ENCODE data around the gene MTCL1.

MTCL1 gene

DNA sequence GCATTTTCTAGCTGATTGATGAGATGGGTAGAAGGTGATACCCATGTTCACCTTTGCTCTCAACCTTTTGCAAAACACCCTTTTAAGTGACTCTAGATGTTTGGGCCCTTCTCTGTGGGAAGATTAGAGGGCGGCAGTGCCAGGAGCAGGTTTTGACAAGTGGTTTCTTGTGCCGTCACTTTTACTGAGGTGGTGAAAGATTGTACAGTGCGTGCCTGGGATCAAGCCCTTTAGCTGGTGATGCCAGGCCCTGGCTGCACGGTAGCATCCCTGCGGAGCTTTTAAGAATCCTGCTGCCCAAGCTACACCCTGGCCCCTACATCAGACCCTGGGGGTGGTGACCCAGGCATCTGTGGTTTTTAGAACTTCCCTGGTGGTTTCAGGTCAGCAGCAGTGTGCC, 29.1 kb downstream of the MTCL1 start:
- no peak for ATAC-seq

GRCh38 chr18:8735274-8735673, 29.9 kb downstream of the MTCL1 start:
- H3K27ac Mint-ChIP-seq: no peak overlapping the region
- H3K9me3 Mint-ChIP-seq: no peaks in the 10 kb centered on the region
- H3K4me3 Mint-ChIP-seq: no peak overlapping the region
- H3K4me1 Mint-ChIP-seq: no peaks in the 10 kb centered on the region
- DNase-seq: no peak
- no peaks in the 10 kb centered on the region for H3K36me3 Mint-ChIP-seq (ENCODE audit: low read depth)
- no peak for ATAC-seq
- H3K27me3 Mint-ChIP-seq: peaks cover 7% of the 10 kb centered on the region

More for the DNA sequence above, 29.1 kb downstream of the MTCL1 start:
- H3K36me3 Mint-ChIP-seq (ENCODE audit: low read depth): no peaks in the 10 kb centered on the region
- no peaks in the 10 kb centered on the region for H3K4me1 Mint-ChIP-seq
- no peak overlapping the region for H3K27ac Mint-ChIP-seq
- no peak overlapping the region for H3K4me3 Mint-ChIP-seq
- DNase-seq: no peak
- peaks cover 7% of the 10 kb centered on the region for H3K27me3 Mint-ChIP-seq
- no peaks in the 10 kb centered on the region for H3K9me3 Mint-ChIP-seq

DNA sequence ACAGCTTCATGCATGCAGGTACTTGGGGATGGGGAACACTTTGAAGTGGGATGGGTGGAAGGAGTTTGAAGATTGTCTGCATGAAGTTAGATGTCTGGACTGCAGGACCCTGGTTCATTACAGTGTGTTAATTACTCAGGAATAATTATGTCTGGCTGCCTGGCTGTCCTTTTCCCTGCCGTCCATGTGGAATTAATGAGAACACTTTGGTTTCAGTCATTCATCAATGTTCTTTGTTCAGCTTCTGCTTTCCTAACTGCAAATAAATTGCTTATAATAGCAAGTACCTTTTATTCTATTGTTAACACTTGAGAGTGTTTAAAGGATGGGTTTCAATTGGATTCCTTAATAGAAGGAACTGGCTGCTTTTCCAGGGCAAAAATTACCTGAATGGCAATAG, 35.8 kb downstream of the MTCL1 start:
- no peak for DNase-seq
- Mint-ChIP-seq H3K27ac (no peak overlapping the region), H3K4me1 (peaks cover 32% of the 10 kb centered on the region), H3K36me3 (ENCODE audit: low read depth) (peaks cover 6% of the 10 kb centered on the region), H3K27me3 (peaks cover 2% of the 10 kb centered on the region), H3K4me3 (no peak overlapping the region), H3K9me3 (peaks cover 22% of the 10 kb centered on the region)
- no peak for ATAC-seq

DNA sequence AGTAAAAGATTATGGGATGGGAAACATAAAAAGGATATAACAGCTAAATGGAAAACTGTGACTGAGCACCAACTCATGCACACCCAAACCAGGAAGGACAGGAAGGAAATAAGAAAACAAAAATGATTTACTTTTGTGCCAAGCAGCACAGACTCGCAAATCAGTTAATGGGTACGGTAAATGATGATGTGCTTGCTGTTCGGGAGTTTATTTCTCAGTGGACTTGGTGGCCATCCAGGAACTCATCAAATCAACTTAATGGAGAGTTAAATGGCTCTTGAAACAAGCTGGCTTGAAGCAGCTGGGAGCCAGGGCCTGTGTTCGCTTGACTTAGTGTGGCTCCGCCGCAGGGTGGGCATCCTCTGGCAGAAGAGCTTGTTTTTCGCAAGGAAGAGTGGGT, 36.2 kb downstream of the MTCL1 start:
- H3K27ac Mint-ChIP-seq: no peak overlapping the region
- no peak for DNase-seq
- H3K36me3 Mint-ChIP-seq (ENCODE audit: low read depth): peaks cover 6% of the 10 kb centered on the region
- peaks cover 32% of the 10 kb centered on the region for H3K4me1 Mint-ChIP-seq
- no peak overlapping the region for H3K4me3 Mint-ChIP-seq
- H3K9me3 Mint-ChIP-seq: peaks cover 22% of the 10 kb centered on the region
- H3K27me3 Mint-ChIP-seq: no peaks in the 10 kb centered on the region
- no peak for ATAC-seq

GRCh38 chr18:8742387-8743361, 37.3 kb downstream of the MTCL1 start:
- Mint-ChIP-seq H3K9me3 (peaks cover 22% of the 10 kb centered on the region), H3K27me3 (no peaks in the 10 kb centered on the region), H3K36me3 (ENCODE audit: low read depth) (peaks cover 6% of the 10 kb centered on the region), H3K27ac (no peak overlapping the region), H3K4me1 (peaks cover 32% of the 10 kb centered on the region), H3K4me3 (no peak overlapping the region)
- DNase-seq (no peak), ATAC-seq (no peak)

- Mint-ChIP-seq H3K4me3 (no peak overlapping the region), H3K36me3 (ENCODE audit: low read depth) (peaks cover 6% of the 10 kb centered on the region), H3K27ac (no peak overlapping the region), H3K9me3 (peaks cover 22% of the 10 kb centered on the region), H3K27me3 (no peaks in the 10 kb centered on the region), H3K4me1 (peaks cover 32% of the 10 kb centered on the region)
- ATAC-seq (no peak), DNase-seq (no peak)
Observed at GRCh38 chr18:8744038-8744437, 38.7 kb downstream of the MTCL1 start.

DNA sequence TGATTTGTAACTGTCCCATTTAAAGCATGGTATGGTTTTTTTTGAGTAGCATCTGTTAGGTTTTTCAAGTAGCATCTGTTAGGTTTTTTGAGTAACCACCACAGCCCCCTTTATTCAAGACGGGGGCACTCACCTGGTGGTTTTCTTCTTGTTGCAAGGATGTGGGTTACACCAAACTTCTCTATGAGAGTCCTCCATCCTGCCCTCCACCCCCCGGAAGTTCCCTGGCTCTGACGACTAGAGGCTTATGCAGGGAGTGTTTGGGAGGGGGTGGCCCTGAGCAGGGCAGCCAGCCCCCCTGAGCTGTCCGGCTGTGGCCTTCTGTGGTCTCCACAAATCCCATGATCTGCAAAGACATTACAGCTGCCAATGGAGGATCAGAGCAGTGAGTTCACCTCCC, 39.3 kb downstream of the MTCL1 start:
- peaks cover 6% of the 10 kb centered on the region for H3K36me3 Mint-ChIP-seq (ENCODE audit: low read depth)
- H3K9me3 Mint-ChIP-seq: peaks cover 22% of the 10 kb centered on the region
- ATAC-seq (no peak), DNase-seq (peak; percentile 7)
- no peaks in the 10 kb centered on the region for H3K27me3 Mint-ChIP-seq
- peaks cover 32% of the 10 kb centered on the region for H3K4me1 Mint-ChIP-seq
- no peak overlapping the region for H3K4me3 Mint-ChIP-seq
- H3K27ac Mint-ChIP-seq: no peak overlapping the region

DNA sequence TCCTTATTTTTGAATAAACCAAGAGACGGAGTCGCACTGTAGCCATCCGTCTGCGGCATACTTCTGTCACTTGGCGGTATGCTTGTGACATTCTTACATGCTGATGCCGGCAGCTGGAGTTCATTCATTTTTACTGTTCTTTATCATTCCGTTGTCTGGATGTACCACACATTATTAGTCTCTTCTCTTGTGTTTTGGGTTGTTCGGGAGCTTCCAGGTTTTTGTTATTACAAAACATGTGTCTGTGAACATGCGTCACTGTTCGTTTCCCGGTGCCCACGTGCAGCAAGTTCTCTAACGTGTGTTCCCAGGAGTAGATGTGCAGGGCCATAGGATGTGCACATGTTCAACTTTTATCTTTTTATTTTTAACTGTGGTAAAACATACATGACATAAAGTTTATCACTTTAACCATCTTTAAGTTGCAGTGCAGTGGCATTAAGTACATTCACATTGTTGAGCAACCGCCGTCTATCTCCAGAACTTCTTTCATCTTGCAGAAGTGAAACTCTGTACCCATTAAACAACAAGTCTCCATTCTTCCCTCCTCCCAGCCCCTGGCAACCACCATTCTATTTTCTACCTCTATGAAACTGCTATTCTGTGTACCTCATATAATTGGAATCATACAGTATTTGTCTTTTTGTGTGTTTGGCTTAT, 40.1 kb downstream of the MTCL1 start:
- Mint-ChIP-seq H3K9me3 (peaks cover 22% of the 10 kb centered on the region), H3K27me3 (no peaks in the 10 kb centered on the region), H3K4me3 (no peak overlapping the region), H3K36me3 (ENCODE audit: low read depth) (peaks cover 6% of the 10 kb centered on the region), H3K27ac (peak overlapping the region; percentile 15), H3K4me1 (peaks cover 32% of the 10 kb centered on the region)
- ATAC-seq (no peak), DNase-seq (no peak)

- DNase-seq (no peak), ATAC-seq (no peak)
- no peaks in the 10 kb centered on the region for H3K27me3 Mint-ChIP-seq
- no peak overlapping the region for H3K4me3 Mint-ChIP-seq
- H3K9me3 Mint-ChIP-seq: peaks cover 8% of the 10 kb centered on the region
- no peak overlapping the region for H3K27ac Mint-ChIP-seq
- no peaks in the 10 kb centered on the region for H3K36me3 Mint-ChIP-seq (ENCODE audit: low read depth)
- peaks cover 31% of the 10 kb centered on the region for H3K4me1 Mint-ChIP-seq
Observed at GRCh38 chr18:8747440-8747937, 42.1 kb downstream of the MTCL1 start.

GRCh38 chr18:8749492-8749891, 44.1 kb downstream of the MTCL1 start:
- ATAC-seq: no peak
- Mint-ChIP-seq H3K36me3 (ENCODE audit: low read depth) (no peaks in the 10 kb centered on the region), H3K27me3 (no peaks in the 10 kb centered on the region), H3K27ac (no peak overlapping the region), H3K4me1 (peaks cover 17% of the 10 kb centered on the region), H3K9me3 (no peaks in the 10 kb centered on the region), H3K4me3 (no peak overlapping the region)
- DNase-seq: no peak

DNA sequence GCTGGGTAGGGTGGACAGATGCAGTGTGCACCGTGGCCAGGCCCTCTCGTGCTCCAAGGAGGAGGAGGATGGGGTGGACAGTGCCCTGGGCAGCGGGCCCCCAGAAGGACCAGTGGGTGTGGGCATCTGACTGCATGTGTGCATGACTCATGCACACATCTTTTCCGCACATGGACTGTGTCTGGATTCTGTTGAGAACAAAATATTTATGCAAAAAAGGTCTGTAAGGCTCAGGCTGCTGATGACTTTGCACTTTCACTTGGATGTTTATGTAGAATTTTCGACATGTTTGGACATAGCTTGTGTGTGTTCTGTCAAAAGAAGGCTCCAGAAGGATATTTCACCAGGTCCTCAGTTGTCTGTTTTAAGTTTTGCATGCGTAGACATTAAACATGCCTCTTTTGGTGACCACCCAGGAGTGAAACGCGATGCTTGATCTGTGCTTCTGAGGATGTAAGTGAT, 45.6 kb downstream of the MTCL1 start:
- Mint-ChIP-seq H3K9me3 (no peaks in the 10 kb centered on the region), H3K27me3 (peaks cover 2% of the 10 kb centered on the region)
- no peak for ATAC-seq

GRCh38 chr18:8751692-8752091, 46.3 kb downstream of the MTCL1 start:
- no peak for ATAC-seq

More for the DNA sequence above, 45.6 kb downstream of the MTCL1 start:
- no peak for DNase-seq
- peaks cover 17% of the 10 kb centered on the region for H3K4me1 Mint-ChIP-seq
- H3K4me3 Mint-ChIP-seq: no peak overlapping the region
- H3K36me3 Mint-ChIP-seq (ENCODE audit: low read depth): no peaks in the 10 kb centered on the region
- no peak overlapping the region for H3K27ac Mint-ChIP-seq

DNA sequence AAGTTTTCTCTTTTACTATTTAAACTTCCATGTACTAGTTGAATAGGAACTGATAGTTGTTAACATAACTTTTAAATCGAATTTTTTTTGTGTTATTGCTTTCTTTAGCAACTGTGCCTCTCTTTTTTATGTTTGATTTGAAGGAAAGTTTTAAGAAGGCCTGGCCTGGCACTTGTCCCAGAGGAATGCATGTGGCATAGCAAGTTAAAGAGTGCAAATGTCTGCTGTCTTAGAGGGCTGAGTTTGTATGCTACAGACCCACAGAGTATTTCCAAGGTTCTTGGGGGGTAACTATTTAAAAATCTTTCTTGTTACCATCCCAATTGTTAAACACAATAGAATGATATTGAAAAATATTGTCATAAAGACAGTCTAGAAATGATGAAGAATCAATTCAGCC, 47.0 kb downstream of the MTCL1 start:
- Mint-ChIP-seq H3K27ac (no peak overlapping the region), H3K27me3 (peaks cover 2% of the 10 kb centered on the region), H3K4me3 (no peak overlapping the region), H3K4me1 (peaks cover 20% of the 10 kb centered on the region), H3K36me3 (ENCODE audit: low read depth) (no peaks in the 10 kb centered on the region), H3K9me3 (no peaks in the 10 kb centered on the region)
- DNase-seq: no peak
- no peak for ATAC-seq

More at GRCh38 chr18:8751692-8752091, 46.3 kb downstream of the MTCL1 start:
- H3K9me3 Mint-ChIP-seq: no peaks in the 10 kb centered on the region
- H3K4me1 Mint-ChIP-seq: peaks cover 17% of the 10 kb centered on the region
- no peak overlapping the region for H3K4me3 Mint-ChIP-seq
- H3K27me3 Mint-ChIP-seq: peaks cover 2% of the 10 kb centered on the region
- DNase-seq: no peak
- H3K36me3 Mint-ChIP-seq (ENCODE audit: low read depth): no peaks in the 10 kb centered on the region
- no peak overlapping the region for H3K27ac Mint-ChIP-seq

GRCh38 chr18:8754995-8755960, 49.9 kb downstream of the MTCL1 start:
- DNase-seq (peak; percentile 10), ATAC-seq (peak; percentile 82)
- H3K36me3 Mint-ChIP-seq (ENCODE audit: low read depth): no peaks in the 10 kb centered on the region
- H3K9me3 Mint-ChIP-seq: no peaks in the 10 kb centered on the region
- H3K27me3 Mint-ChIP-seq: peaks cover 2% of the 10 kb centered on the region
- peak overlapping the region; percentile 4 for H3K4me3 Mint-ChIP-seq
- peaks cover 24% of the 10 kb centered on the region for H3K4me1 Mint-ChIP-seq
- no peak overlapping the region for H3K27ac Mint-ChIP-seq

Data from activated naive CD8-positive, alpha-beta T cell treated with anti-CD3 and anti-CD28 coated beads, Interleukin-2, amount 50 U/mL, for 24 hours (primary cell).